Measurements from ENCODE around the gene USP47. TPM values are rescaled to one million over a fixed set of nuclear protein-coding genes. Genes with fewer than 3 reads are reported as not detected.
A peak's percentile ranks its signal among the peaks of the same experiment; 100 is the strongest.

Gene USP47
- total and polyA plus RNA-seq, 9 of the 15 experiments (the other 6 are each of a cell fraction or from before 2014, with no cell fraction given), result 13.1 to 63.6 (median 34.7) TPM

- no peak for TF ChIP-seq ZNF277 (CRISPR knock-in tag; IDR thresholded peaks at IDR 0.05; ENCODE audit: borderline replicate concordance)
- no peak for TF ChIP-seq ZNF431 (CRISPR knock-in tag; IDR thresholded peaks at IDR 0.05)
- peak; percentile 86 for TF ChIP-seq KDM5B (IDR thresholded peaks at IDR 0.05; ENCODE audit: insufficient replicate concordance, low read depth, low read length)
- TF ChIP-seq SIN3A (IDR thresholded peaks at IDR 0.05; ENCODE audit: borderline replicate concordance in 2 of 2, control insufficient read depth in 1 of 2, low read depth in 2 of 2, low read length in 2 of 2), result 0 out of 4 replicates have a peak, but pooled peaks of 1 of the 2 experiments have one; percentile 33
- no peak for TF ChIP-seq MIER1 (IDR thresholded peaks at IDR 0.05; ENCODE audit: low read depth)
- TF ChIP-seq ARID2 (IDR thresholded peaks at IDR 0.05), result no peak
- TF ChIP-seq CBX1 (IDR thresholded peaks at IDR 0.05; ENCODE audit: low read depth), result no peak
- TF ChIP-seq ZBTB26 (CRISPR knock-in tag; IDR thresholded peaks at IDR 0.05), result no peak
- TF ChIP-seq ZNF23 (CRISPR knock-in tag; IDR thresholded peaks at IDR 0.05), result no peak
- TF ChIP-seq ZNF24 (IDR thresholded peaks at IDR 0.05), result no peak
- TF ChIP-seq MAZ (CRISPR knock-in tag; conservative IDR thresholded peaks at IDR 0.05 in 1 of 2, IDR thresholded peaks at IDR 0.05 in 1 of 2), result no peak
- peak; percentile 27; the same call in 1 of the 2 replicates for TF ChIP-seq KLF16 (IDR thresholded peaks at IDR 0.05)
- TF ChIP-seq KLF1 (tag; IDR thresholded peaks at IDR 0.05), result no peak
- no peak for TF ChIP-seq ZZZ3 (IDR thresholded peaks at IDR 0.05)
- no peak for TF ChIP-seq CHD1 (IDR thresholded peaks at IDR 0.05; ENCODE audit: low read length)
- no peak for TF ChIP-seq ARID1B (IDR thresholded peaks at IDR 0.05)
- no peak for TF ChIP-seq NFIX (CRISPR knock-in tag; IDR thresholded peaks at IDR 0.05; ENCODE audit: low read depth)
- no peak for TF ChIP-seq PHB2 (IDR thresholded peaks at IDR 0.05; ENCODE audit: low read depth)
- no peak for TF ChIP-seq ZEB2 (IDR thresholded peaks at IDR 0.05)
- TF ChIP-seq BCL6 (CRISPR knock-in tag; IDR thresholded peaks at IDR 0.05), result no peak
- TF ChIP-seq NR0B1 (IDR thresholded peaks at IDR 0.05; ENCODE audit: partially characterized antibody), result no peak
- no peak for TF ChIP-seq FOXM1 (IDR thresholded peaks at IDR 0.05; ENCODE audit: low read depth)
- no peak for TF ChIP-seq FOXM1 (CRISPR knock-in tag; IDR thresholded peaks at IDR 0.05; ENCODE audit: low read depth)
- TF ChIP-seq ZNF584 (CRISPR knock-in tag; IDR thresholded peaks at IDR 0.05; ENCODE audit: low read depth), result no peak
- no peak for TF ChIP-seq SOX6 (IDR thresholded peaks at IDR 0.05)
- no peak for TF ChIP-seq U2AF1 (optimal IDR thresholded peaks at IDR 0.05; ENCODE audit: low read depth, low read length)
- no peak for TF ChIP-seq TAF7 (tag; IDR thresholded peaks at IDR 0.05)
These were observed 30.7 kb upstream of the USP47 start (continued) for GRCh38 chr11:11810764-11811726.
